Measurements from ENCODE around the gene SMO.
"Not testable (repeated sequence)": the region's sequence is repeated elsewhere in the genome, so short reads cannot be mapped to it uniquely, and the experiment has no call there.

SMO gene

GRCh38 chr7:129169686-129170440 is 18.6 kb upstream of the SMO start:
- no peak for DNase-seq

DNA sequence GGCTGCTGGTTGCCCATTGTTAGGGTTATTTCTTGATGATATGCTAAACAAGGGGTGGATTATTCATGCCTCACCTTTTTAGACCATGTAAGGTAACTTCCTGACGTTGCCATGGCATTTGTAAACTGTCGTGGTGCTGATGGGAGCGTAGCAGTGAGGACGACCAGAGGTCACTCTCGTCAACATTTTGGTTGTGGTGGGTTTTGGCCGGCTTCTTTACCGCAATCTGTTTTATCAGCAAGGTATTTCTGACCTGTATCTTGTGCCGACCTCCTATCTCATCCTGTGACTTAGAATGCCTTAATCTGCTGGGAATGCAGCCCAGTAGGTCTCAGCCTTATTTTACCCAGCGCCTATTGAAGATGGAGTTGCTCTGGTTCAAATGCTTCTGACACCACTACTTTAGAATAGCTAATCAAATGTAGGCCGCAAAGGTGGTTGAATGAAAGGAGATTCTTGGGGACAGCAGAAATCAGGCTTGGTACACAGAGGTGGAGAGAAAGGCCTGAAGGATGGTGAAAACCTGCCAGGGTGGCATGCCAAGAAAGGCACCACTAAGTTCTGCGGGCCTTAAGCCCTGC is 17.9 kb upstream of the SMO start:
- DNase-seq = no peak

DNA sequence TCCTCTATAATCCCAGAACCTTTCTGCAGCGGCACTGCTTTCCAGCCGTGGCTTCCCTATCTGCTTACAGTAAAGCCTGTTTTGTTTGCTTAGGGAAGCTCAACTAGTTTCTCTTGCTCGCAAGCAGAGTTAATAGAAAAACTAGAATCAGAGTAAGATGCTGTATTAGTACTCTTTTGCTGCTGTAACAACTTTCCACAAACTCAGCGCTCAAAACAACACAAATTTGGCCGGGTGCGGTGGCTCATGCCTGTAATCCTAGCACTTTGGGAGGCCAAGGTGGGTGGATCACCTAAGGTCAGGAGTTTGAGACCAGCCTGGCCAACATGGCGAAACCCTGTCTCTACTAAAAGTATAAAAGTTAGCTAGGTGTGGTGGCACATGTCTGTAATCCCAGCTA is 14.6 kb upstream of the SMO start:
- DNase-seq = not testable (repeated sequence)

DNA sequence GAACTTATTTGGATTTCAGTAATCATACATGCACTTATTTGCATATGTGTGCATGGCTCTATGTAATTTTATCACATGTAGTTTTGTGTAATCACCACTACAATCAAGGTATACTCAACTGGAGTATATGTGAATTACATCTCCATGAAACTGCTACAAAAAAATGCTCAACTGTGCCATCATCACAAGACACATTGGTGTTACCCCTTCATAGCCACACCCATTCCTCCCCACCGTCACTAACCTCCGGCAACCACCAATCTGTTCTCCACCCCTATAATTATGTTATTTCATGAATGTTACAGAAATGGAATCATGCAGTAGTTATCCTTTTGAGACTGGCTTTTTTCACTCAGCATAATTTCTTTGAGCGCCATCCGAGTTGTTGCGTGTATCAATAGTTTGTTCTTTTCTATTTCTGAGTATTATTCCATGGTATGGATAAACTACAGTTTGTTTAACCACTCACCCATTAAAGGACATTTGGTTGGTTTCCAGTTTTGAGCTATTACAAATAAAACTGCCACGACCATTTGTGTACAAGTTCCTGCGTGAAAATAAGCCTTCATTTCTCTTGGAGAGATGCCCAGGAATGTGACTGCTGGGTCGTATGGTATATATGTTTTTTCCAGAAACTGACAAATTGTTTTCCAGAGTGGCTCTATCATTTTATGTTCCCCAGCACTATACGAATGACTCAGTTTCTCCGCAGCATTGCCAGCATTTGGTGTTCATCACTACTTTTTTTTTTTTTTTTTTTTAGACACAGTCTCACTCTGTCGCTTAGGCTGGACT is 11.3 kb upstream of the SMO start:
- no peak for DNase-seq

GRCh38 chr7:129184981-129185670 is 3.3 kb upstream of the SMO start:
- no peak for DNase-seq

- DNase-seq = no peak
Measured at GRCh38 chr7:129186749-129187260, 1.6 kb upstream of the SMO start.

- no peak for DNase-seq
Measured at GRCh38 chr7:129187681-129188371, 607 bp upstream of the SMO start.

DNA sequence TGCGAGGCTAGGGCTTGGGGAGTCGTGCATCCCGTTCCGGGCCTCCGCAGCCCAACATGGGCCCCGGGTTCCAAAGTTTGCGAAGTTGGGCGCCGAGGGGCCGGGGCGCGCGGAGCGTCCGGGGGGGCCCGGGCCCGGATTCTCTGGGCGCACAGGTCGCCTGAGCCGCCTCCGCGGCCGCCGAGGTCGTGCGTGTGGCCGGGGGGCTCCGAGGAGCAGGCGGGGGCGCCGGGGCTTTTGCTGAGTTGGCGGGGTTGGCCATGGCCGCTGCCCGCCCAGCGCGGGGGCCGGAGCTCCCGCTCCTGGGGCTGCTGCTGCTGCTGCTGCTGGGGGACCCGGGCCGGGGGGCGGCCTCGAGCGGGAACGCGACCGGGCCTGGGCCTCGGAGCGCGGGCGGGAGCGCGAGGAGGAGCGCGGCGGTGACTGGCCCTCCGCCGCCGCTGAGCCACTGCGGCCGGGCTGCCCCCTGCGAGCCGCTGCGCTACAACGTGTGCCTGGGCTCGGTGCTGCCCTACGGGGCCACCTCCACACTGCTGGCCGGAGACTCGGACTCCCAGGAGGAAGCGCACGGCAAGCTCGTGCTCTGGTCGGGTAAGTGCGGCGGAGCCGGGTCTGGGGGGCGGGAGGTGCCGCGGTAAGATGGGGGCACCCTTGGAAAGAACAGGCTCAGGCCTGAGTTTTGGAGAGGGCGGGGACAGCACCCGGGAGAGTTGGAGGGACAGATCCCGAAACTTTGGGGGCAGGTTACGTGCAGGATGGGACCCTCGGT is 643 bp downstream of the SMO start:
- DNase-seq = no peak

DNA sequence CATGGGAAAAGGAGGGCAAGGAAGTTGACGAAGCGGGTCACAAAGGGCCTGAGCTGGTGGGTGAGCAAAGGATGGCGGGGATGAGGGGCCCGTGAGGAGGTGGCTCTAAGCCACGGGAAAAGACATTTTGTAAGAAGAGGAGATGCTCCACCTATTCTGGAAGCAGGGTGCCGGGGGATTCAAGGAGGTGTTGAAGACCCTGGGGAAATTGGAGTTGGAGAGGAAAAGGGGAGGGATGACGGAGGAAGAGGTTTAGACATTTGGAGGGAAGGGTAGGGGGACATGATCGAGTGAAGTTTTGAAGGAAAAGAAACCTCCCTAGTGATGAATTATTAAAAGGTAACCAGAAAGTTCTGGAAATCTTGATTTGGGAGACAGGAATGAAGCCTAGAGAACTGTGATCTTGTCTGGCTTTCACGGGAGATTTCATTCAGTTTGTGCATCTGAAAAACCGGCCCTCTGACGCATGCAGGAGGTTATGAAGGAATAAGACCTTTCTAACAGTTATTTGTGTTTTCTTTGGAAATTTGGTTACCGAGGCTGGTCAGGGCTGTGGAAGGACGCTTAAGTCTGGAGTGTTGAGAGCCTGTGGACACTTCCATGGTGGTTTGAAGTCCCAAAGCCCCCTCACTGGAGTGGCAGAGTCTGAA is 1.4 kb downstream of the SMO start:
- DNase-seq = no peak

GRCh38 chr7:129191272-129191671 is 2.8 kb downstream of the SMO start:
- DNase-seq = no peak

- no peak for DNase-seq
Measured at GRCh38 chr7:129193892-129194291, 5.5 kb downstream of the SMO start.

- DNase-seq = no peak
Measured at GRCh38 chr7:129197771-129198170, 9.3 kb downstream of the SMO start.

GRCh38 chr7:129199406-129199805 is 11.0 kb downstream of the SMO start:
- no peak for DNase-seq

GRCh38 chr7:129202058-129202777 is 13.8 kb downstream of the SMO start:
- no peak for DNase-seq

DNA sequence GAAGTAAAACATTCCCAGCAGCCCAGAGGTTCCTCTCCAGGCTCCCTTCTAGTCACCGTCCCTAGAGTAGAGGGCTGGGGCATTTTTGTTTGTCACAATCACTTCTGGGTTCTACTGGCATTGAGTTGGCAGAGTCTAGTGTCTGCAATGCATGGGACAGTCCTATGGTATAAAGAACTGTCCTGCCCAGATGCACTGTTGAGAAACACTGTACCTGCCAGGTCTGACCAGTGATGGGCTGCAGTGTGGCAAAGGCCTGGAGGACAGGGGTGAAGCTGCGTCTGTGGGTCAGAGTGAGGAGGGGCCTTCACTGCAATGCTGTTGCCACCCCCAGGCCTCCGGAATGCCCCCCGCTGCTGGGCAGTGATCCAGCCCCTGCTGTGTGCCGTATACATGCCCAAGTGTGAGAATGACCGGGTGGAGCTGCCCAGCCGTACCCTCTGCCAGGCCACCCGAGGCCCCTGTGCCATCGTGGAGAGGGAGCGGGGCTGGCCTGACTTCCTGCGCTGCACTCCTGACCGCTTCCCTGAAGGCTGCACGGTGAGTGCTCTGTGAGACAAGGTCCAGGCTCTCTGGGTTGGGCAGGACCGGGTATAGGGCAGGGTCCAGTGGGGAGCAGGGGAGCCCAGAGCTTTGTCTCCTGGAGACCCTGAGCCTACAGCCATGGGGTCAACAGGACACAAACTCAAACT is 14.8 kb downstream of the SMO start:
- DNase-seq = no peak

DNA sequence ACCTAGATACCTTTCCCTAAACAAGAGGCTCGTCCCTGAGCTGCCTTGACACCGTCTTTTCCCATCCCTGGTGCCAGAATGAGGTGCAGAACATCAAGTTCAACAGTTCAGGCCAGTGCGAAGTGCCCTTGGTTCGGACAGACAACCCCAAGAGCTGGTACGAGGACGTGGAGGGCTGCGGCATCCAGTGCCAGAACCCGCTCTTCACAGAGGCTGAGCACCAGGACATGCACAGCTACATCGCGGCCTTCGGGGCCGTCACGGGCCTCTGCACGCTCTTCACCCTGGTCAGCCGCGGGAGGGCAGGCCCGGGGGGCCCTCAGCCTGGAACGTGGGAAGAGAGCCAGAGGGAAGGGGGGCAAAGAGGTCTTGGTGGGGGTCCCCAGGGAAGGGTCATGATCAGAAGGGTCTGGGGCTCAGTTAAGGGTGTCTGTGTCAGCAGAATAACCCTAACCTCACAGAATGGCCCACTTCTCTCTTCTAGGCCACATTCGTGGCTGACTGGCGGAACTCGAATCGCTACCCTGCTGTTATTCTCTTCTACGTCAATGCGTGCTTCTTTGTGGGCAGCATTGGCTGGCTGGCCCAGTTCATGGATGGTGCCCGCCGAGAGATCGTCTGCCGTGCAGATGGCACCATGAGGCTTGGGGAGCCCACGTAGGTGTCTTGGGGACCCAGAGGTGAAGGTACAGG is 16.8 kb downstream of the SMO start:
- DNase-seq = no peak

- no peak for DNase-seq
Measured at GRCh38 chr7:129205987-129206785, 17.8 kb downstream of the SMO start.

GRCh38 chr7:129208667-129209066 is 20.2 kb downstream of the SMO start:
- no peak for DNase-seq
